ENCODE data around the gene THSD7B.

DNA sequence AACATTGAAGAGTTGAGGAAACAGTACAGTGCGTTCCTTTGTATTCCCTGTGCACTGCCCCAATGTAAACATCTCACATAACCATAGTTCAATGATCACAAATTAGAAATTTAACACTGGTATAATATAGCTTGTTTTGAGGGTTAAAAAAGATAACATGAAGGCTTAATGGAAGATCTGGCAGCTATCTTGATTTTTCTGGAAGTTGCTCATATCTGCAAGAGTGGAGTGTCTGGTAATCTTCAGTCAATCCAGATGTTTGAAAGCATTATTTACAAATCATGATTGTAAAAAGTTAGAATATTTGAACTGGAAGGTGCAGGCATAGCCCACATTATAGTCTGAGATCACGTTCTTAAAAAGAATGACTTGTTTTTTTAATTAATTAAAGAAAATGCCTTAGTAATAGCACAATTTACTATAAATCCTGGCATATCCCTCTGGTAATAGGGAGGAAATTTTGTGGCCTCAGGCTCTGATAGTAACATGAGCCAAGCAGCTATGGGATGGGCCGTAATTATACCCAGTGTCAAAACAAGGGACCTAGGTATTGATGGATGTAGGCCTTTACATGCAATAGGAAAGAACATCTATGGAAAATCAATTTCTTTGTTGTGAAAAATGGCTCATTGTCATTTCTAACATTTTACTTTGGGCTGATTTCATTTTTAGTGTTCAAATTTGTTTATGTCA is 418.0 kb downstream of the THSD7B start:
- TF ChIP-seq, protein P1, sequence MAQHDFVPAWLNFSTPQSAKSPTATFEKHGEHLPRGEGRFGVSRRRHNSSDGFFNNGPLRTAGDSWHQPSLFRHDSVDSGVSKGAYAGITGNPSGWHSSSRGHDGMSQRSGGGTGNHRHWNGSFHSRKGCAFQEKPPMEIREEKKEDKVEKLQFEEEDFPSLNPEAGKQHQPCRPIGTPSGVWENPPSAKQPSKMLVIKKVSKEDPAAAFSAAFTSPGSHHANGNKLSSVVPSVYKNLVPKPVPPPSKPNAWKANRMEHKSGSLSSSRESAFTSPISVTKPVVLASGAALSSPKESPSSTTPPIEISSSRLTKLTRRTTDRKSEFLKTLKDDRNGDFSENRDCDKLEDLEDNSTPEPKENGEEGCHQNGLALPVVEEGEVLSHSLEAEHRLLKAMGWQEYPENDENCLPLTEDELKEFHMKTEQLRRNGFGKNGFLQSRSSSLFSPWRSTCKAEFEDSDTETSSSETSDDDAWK (CRISPR knock-in tag; IDR thresholded peaks at IDR 0.05): no peak
- TF ChIP-seq CEBPB (IDR thresholded peaks at IDR 0.05; ENCODE audit: borderline replicate concordance, low read depth, low read length): no peak
- no peak for TF ChIP-seq EZH2 (conservative IDR thresholded peaks at IDR 0.05; ENCODE audit: low read depth, low read length)
- no peak for TF ChIP-seq BHLHE40 (IDR thresholded peaks at IDR 0.05; ENCODE audit: low read length)
- TF ChIP-seq, protein P2, sequence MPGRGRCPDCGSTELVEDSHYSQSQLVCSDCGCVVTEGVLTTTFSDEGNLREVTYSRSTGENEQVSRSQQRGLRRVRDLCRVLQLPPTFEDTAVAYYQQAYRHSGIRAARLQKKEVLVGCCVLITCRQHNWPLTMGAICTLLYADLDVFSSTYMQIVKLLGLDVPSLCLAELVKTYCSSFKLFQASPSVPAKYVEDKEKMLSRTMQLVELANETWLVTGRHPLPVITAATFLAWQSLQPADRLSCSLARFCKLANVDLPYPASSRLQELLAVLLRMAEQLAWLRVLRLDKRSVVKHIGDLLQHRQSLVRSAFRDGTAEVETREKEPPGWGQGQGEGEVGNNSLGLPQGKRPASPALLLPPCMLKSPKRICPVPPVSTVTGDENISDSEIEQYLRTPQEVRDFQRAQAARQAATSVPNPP (CRISPR knock-in tag; IDR thresholded peaks at IDR 0.05): no peak

Measured in HepG2 (cell line).